IMR-90 (cell line): ENCODE measurements around the gene SLC25A46. TPM values are rescaled to one million over a fixed set of nuclear protein-coding genes. Genes with fewer than 3 reads are reported as not detected.

ENCODE experiments used
- ATAC-seq: fragments of 200-7000 bp; cut with Tn5 transposase; 2 replicates; pipeline ENCODE4 v1.9.1; 2020; ENCODE audit warnings: low read depth, mild to moderate bottlenecking, moderate library complexity
- BruUV-seq: library from RNA; stranded (reverse); fragments of 400-500 nt; replicated peaks from 2 replicates; lab custom pipeline; 2021; lab: Mats Ljungman, UMichigan
- CTCF ChIA-PET: fragments of 300-600 bp; formaldehyde crosslinking; extraction: SDS; loops from one replicate; lab custom pipeline; 2021; ENCODE audit warnings: antibody characterized with exemption; lab: Yijun Ruan, JAX
- POLR2A ChIA-PET: fragments of 300-600 bp; sonication (Branson Sonifier 250); formaldehyde crosslinking; loops from one replicate; lab custom pipeline; 2022; ENCODE audit warnings: antibody characterized with exemption; ENCODE audit not compliant: unreplicated experiment; lab: Charles Lee
- DNase-seq: peaks from one replicate; pipeline ENCODE4 v3.0.0; 2013
- H2AFZ ChIP-seq: replicated peaks from 2 replicates; pipeline ENCODE3; 2013; ENCODE audit warnings: low read length, mild to moderate bottlenecking; ENCODE audit not compliant: poor library complexity
- H2AK5ac ChIP-seq: 2 replicates; pipeline ENCODE4 v1.6.1; 2013; ENCODE audit warnings: low read depth, low read length, inconsistent platforms
- H2AK9ac ChIP-seq: replicated peaks from 2 replicates; pipeline ENCODE3; 2013; ENCODE audit warnings: mild to moderate bottlenecking, low read depth, low read length, moderate library complexity; ENCODE audit not compliant: poor library complexity
- H2BK120ac ChIP-seq: 2 replicates; pipeline ENCODE4 v1.6.1; 2013; ENCODE audit warnings: low read depth, low read length, inconsistent platforms
- H2BK15ac ChIP-seq: 3 replicates; pipeline ENCODE4 v1.6.1; 2013; ENCODE audit warnings: low read depth, low read length, inconsistent platforms
- H2BK20ac ChIP-seq: 2 replicates; pipeline ENCODE4 v1.6.1; 2013; ENCODE audit warnings: low read depth, mild to moderate bottlenecking, inconsistent platforms, low read length, moderate library complexity
- H2BK5ac ChIP-seq: 2 replicates; pipeline ENCODE4 v1.6.1; 2013; ENCODE audit warnings: mild to moderate bottlenecking, low read depth, low read length, inconsistent platforms; ENCODE audit not compliant: poor library complexity, severe bottlenecking
- H3K14ac ChIP-seq: replicated peaks from 2 replicates; pipeline ENCODE4 v1.6.1; 2013; ENCODE audit warnings: low read depth, low read length, inconsistent platforms
- H3K18ac ChIP-seq: 2 replicates; pipeline ENCODE4 v1.6.1; 2013; ENCODE audit warnings: low read depth, low read length, control low read depth
- H3K23ac ChIP-seq: 2 replicates; pipeline ENCODE4 v1.6.1; 2013; ENCODE audit warnings: low read depth, low read length, inconsistent platforms
- H3K27ac ChIP-seq: 2 replicates; pipeline ENCODE4 v1.5.1; 2013; ENCODE audit warnings: mild to moderate bottlenecking, control low read depth, low read length; ENCODE audit not compliant: insufficient read depth
- H3K27me3 ChIP-seq: 2 replicates; pipeline ENCODE4 v1.6.1; 2013; ENCODE audit warnings: low read length; ENCODE audit not compliant: control insufficient read depth, insufficient read depth
- H3K36me3 ChIP-seq: 2 replicates; pipeline ENCODE4 v1.6.1; 2013; ENCODE audit warnings: low read length, mixed read lengths; ENCODE audit not compliant: control insufficient read depth, insufficient read depth
- H3K4ac ChIP-seq: 2 replicates; pipeline ENCODE4 v1.6.1; 2013; ENCODE audit warnings: low read depth, low read length, inconsistent platforms
- H3K4me1 ChIP-seq: 2 replicates; pipeline ENCODE4 v1.6.1; 2013; ENCODE audit warnings: low read length, mixed read lengths; ENCODE audit not compliant: control insufficient read depth, insufficient read depth
- H3K4me2 ChIP-seq: 2 replicates; pipeline ENCODE4 v1.6.1; 2013; ENCODE audit warnings: low read depth, mild to moderate bottlenecking, control low read depth, low read length, moderate library complexity
- H3K4me3 ChIP-seq: 2 replicates; pipeline ENCODE4 v1.5.1; 2013; ENCODE audit warnings: low read depth, mild to moderate bottlenecking, control low read depth, low read length, moderate library complexity; ENCODE audit not compliant: insufficient read depth
- H3K56ac ChIP-seq: 2 replicates; pipeline ENCODE4 v1.6.1; 2013; ENCODE audit warnings: low read length, inconsistent platforms; ENCODE audit not compliant: insufficient read depth; ENCODE audit errors: extremely low read depth
- H3K79me1 ChIP-seq, 2 experiments: 2 replicates each; pipeline ENCODE4 v1.6.1; 2013; ENCODE audit warnings: low read length in 2 of 2, inconsistent platforms in 1 of 2, low read depth in 1 of 2
- H3K9ac ChIP-seq: 2 replicates; pipeline ENCODE4 v1.6.1; 2013; ENCODE audit warnings: low read depth, low read length, control low read depth
- H3K9me1 ChIP-seq: 2 replicates; pipeline ENCODE4 v1.6.1; 2013; ENCODE audit warnings: low read length, inconsistent platforms; ENCODE audit not compliant: insufficient read depth
- H3K9me3 ChIP-seq: 2 replicates; pipeline ENCODE4 v1.6.1; 2013; ENCODE audit warnings: low read length; ENCODE audit not compliant: control insufficient read depth, insufficient read depth
- H4K20me1 ChIP-seq: 2 replicates; pipeline ENCODE4 v1.6.1; 2013; ENCODE audit warnings: low read length, inconsistent platforms; ENCODE audit not compliant: insufficient read depth
- H4K5ac ChIP-seq: 2 replicates; pipeline ENCODE4 v1.6.1; 2013; ENCODE audit warnings: mild to moderate bottlenecking, low read depth, low read length, control low read depth
- H4K8ac ChIP-seq, 2 experiments: 2 replicates each; pipeline ENCODE4 v1.6.1; 2013; ENCODE audit warnings: low read depth in 2 of 2, low read length in 2 of 2, control low read depth in 1 of 2, inconsistent platforms in 1 of 2
- H4K91ac ChIP-seq: 2 replicates; pipeline ENCODE4 v1.6.1; 2013; ENCODE audit warnings: low read depth, low read length, inconsistent platforms; ENCODE audit not compliant: insufficient read depth
- CHD1 ChIP-seq: IDR thresholded peaks from 2 replicates; pipeline ENCODE4 v1.6.1; 2012; ENCODE audit warnings: low read depth, low read length, improper control_type of control experiment
- MAFK ChIP-seq: IDR thresholded peaks from 2 replicates; pipeline ENCODE4 v1.6.1; 2012; ENCODE audit warnings: low read depth, low read length, improper control_type of control experiment
- dilution Hi-C: fragments of 300-500 bp; cut with HindIII; formaldehyde crosslinking; loops from one replicate; pipeline ENCODE4 v1.14.3; 2018; ENCODE audit warnings: low sequenced_read_pairs; ENCODE audit not compliant: unreplicated experiment
- in situ Hi-C: fragments of 300-500 bp; cut with MboI; formaldehyde crosslinking; loops from 3 replicates; pipeline ENCODE4 v1.14.3; 2019; ENCODE audit warnings: low sequenced_read_pairs, inconsistent platforms, mixed read lengths
- intact Hi-C: fragments of 100-400 bp; cut with micrococcal nuclease; formaldehyde crosslinking; loops from 2 replicates; pipeline ENCODE4 v1.10.0; 2022
- polyA plus RNA-seq, 3 experiments: library from polyadenylated mRNA; depleted of rRNA; stranded (reverse); fragments of >200 nt; gene quantifications; 2 replicates each; pipeline ENCODE4 v1.2.3, GENCODE V29; 2012; ENCODE audit warnings: low replicate concordance in 1 of 3
- total RNA-seq: library from RNA; depleted of rRNA; stranded (reverse); fragments of >200 nt; gene quantifications from 2 replicates; pipeline ENCODE4 v1.2.3, GENCODE V29; 2012

SLC25A46 gene
- total and polyA plus RNA-seq, 2 of the 4 experiments (the other 2 are of a cell fraction), result 25.1 to 67.9 TPM

DNA sequence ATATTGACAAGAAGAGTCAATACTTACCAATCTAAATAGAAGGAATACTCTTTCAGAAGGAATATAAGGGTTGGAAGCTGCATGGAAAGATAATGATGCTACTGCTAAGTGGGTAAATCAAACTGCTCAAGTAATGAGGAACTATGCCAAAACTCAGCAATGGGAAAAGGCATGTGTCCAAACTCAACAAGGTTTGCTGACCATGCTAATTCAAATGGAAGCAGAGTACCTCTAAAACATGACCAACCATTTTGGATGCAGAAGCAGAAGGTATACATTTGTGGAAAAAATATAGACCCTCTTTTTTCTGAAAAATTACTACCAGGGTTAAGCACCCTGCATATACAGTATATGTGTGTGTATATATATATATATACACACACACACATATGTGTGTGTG lies 33.5 kb upstream of the SLC25A46 start:
- Histone ChIP-seq H3K23ac (no peak overlapping the region), H3K4me1 (no peaks in the 10 kb centered on the region), H2BK120ac (no peak overlapping the region), H3K14ac (no peak overlapping the region), H3K9ac (no peak overlapping the region), H2AK5ac (no peak overlapping the region), H2BK20ac (no peak overlapping the region), H2AK9ac (no peak overlapping the region), H3K4me3 (no peak overlapping the region), H4K20me1 (no peaks in the 10 kb centered on the region), H3K27me3 (no peaks in the 10 kb centered on the region), H3K9me3 (no peaks in the 10 kb centered on the region), H3K4me2 (no peak overlapping the region), H2BK5ac (no peak overlapping the region), H4K91ac (no peak overlapping the region), H2AFZ (no peak overlapping the region), H3K56ac (no peak overlapping the region), H4K5ac (no peak overlapping the region), H3K27ac (no peak overlapping the region), H3K4ac (no peak overlapping the region), H3K9me1 (no peaks in the 10 kb centered on the region), H3K36me3 (no peaks in the 10 kb centered on the region), H2BK15ac (no peak overlapping the region), H4K8ac (no peak overlapping the region), H3K79me1 (no peaks in the 10 kb centered on the region), H3K18ac (no peak overlapping the region)
- intact Hi-C loops (no loop called here), dilution Hi-C loops (no loop called here), in situ Hi-C loops (no loop called here)
- ChIA-PET POLR2A (no interaction called here), CTCF (no interaction called here)
- DNase-seq (no peak), ATAC-seq (no peak)
- BruUV-seq, result no TSS peak
- TF ChIP-seq MAFK, result peak; percentile 52
- TF ChIP-seq CHD1, result no peak
